Measurements from ENCODE around the gene CLN5.

Gene CLN5

DNA sequence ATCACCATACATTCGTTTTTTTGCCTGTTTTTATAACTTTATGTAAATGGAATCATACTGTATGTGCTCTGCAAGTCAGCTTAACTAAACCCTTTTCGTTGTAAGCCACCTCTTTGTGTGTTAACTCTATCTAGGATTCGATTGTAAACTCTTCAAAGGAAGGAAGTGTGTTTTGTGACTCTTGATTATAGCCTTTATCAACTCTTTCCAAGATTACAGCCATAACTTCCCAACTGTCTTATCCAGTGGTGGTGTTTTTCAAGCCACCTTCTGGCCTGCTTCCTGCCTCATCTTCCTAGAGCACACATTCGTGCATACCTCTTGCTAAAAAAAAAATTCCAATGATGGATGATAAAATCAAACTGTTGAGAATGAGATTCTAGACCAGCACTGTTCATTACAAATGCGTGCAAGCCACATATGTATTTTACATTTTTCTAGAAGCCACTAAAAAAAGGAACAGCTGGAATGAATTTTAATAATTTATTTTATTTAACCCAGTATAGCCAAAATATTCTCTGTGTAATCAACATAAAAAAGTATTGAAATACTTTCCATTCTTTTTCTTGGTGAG is 47.1 kb downstream of the CLN5 start:
- H3K9ac ChIP-seq (ENCODE audit: low read depth, low read length), result no peak overlapping the region
- no peak overlapping the region for H3K27ac ChIP-seq (ENCODE audit: low read depth, low read length)
- 85% methylated on average over 4 of the region's 5 CpGs for WGBS
- no peaks in the 10 kb centered on the region for H3K9me3 ChIP-seq (ENCODE audit: insufficient read depth, low read depth, low read length)
- H3K4me3 ChIP-seq (ENCODE audit: low read length), result no peak overlapping the region
- no peaks in the 10 kb centered on the region for H3K4me1 ChIP-seq (ENCODE audit: insufficient read depth, low read length)
- H3K36me3 ChIP-seq (ENCODE audit: insufficient read depth, low read length), result no peaks in the 10 kb centered on the region
- H3K27me3 ChIP-seq (ENCODE audit: insufficient read depth, low read length), result no peaks in the 10 kb centered on the region

DNA sequence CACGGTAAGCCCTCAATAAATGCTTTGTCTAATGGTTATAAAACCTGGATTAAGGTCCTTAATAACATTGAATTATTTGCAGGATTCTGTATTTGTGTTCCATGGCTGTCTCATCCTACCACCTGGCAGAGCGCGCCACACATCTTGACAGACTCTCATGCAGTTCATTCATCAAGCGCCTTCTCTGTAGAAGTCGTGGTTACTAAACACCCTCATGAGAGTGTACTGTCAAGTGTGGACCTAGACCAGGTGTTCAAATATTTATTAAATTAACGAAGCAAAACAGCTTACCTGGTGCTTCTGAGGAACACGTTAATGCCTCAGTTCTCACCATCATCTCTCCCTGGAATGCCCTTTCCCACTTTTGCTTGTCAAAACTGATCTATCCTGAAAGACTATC is 48.2 kb downstream of the CLN5 start:
- H3K9me3 ChIP-seq (ENCODE audit: insufficient read depth, low read depth, low read length), result no peaks in the 10 kb centered on the region
- 98% methylated on average over 7 of the region's 7 CpGs for WGBS
- no peaks in the 10 kb centered on the region for H3K4me1 ChIP-seq (ENCODE audit: insufficient read depth, low read length)
- H3K9ac ChIP-seq (ENCODE audit: low read depth, low read length), result no peak overlapping the region
- H3K36me3 ChIP-seq (ENCODE audit: insufficient read depth, low read length), result peaks cover 8% of the 10 kb centered on the region
- no peaks in the 10 kb centered on the region for H3K27me3 ChIP-seq (ENCODE audit: insufficient read depth, low read length)
- H3K27ac ChIP-seq (ENCODE audit: low read depth, low read length), result no peak overlapping the region
- H3K4me3 ChIP-seq (ENCODE audit: low read length), result no peak overlapping the region

DNA sequence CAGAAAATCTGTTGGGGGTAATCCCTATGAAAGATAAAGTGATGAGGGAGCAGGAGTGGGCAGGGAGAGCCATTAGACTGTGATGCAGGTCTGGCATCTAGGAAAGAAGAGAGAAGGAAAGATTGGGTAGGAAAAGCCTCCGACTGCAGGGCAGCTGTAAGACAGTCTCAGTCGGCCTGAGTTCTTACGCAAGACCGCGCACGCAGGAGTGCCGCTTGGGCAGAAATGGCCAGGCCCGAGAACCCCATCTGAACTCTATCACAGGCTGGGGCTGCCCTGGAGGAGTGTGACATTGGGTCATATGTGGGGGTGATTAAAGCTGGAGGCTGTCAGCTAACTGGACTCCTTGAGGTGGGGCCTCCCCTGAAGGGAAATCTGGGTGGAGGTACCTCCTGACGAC is 49.0 kb downstream of the CLN5 start:
- H3K9me3 ChIP-seq (ENCODE audit: insufficient read depth, low read depth, low read length), result no peaks in the 10 kb centered on the region
- H3K36me3 ChIP-seq (ENCODE audit: insufficient read depth, low read length), result peaks cover 11% of the 10 kb centered on the region
- no peak overlapping the region for H3K27ac ChIP-seq (ENCODE audit: low read depth, low read length)
- no peaks in the 10 kb centered on the region for H3K4me1 ChIP-seq (ENCODE audit: insufficient read depth, low read length)
- 96% methylated on average over 9 of the region's 9 CpGs for WGBS
- no peaks in the 10 kb centered on the region for H3K27me3 ChIP-seq (ENCODE audit: insufficient read depth, low read length)
- no peak overlapping the region for H3K9ac ChIP-seq (ENCODE audit: low read depth, low read length)
- no peak overlapping the region for H3K4me3 ChIP-seq (ENCODE audit: low read length)

DNA sequence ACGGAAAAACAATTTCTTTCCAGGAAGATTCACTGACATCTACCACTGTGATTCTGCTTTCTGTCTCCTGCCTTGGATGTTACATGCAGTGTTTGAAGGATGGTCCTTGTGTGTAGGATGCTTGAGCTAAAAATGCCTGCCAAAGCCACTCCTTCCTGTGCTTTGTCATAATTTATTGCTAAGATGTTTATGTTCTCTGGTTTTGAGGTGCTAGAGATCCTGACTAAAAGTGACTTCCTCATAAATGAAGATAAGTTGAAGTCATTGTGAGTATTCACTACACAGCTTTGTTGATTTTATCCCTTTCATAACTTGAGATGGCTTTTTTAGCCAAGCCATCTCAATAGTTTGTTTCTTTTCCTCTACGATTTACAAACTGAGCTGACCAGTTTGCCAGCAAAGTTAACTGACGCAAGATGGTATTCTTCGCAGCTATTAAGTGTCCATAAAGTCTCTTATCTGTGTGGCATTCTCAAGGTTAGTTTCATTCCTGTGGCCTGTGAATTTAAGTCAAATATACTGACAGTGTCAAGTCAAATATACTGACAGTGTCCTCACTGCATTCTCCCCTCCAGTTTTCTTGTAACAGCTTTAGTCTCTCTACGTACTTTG is 50.8 kb downstream of the CLN5 start:
- Histone ChIP-seq H3K4me1 (ENCODE audit: insufficient read depth, low read length) (no peaks in the 10 kb centered on the region; the same call in 1 of the 2 replicates), H3K9ac (ENCODE audit: low read depth, low read length) (no peak overlapping the region), H3K27ac (ENCODE audit: low read depth, low read length) (no peak overlapping the region), H3K9me3 (ENCODE audit: insufficient read depth, low read depth, low read length) (peaks cover 3% of the 10 kb centered on the region), H3K36me3 (ENCODE audit: insufficient read depth, low read length) (peaks cover 14% of the 10 kb centered on the region), H3K27me3 (ENCODE audit: insufficient read depth, low read length) (no peaks in the 10 kb centered on the region), H3K4me3 (ENCODE audit: low read length) (no peak overlapping the region)
- WGBS, result 95% methylated on average over 5 of the region's 5 CpGs

DNA sequence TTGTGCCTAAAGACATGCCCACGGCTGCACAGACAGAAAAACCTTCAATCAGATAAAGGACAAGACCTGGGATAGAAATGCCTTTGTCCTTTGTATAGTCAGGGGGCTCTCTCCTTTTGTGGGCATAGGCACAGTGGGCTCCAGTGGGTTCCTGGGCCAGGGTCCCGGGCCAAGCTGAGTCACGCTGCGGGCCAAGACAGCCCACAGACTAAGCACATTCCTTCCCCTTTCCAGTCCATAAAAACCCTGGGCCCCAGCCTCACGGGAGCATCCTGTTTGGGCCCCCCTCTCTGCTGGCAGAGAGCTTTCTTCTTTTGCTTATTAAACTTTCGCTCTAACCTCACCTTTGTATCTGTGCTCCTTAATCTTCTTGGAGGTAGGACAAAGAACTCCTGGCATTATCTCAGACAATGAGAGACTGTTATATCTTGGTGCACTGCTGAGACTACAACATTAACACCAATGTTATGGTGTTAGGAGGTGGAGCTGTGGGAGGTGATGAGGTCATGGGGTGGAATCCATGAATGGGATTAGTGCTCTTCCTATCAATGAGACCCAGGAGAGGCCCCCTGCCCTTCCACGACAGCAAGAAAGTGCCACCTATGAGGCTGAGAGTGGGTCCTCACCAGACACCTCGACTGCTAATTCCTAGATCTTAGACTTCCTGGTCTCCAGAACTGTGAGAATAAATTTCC is 55.9 kb downstream of the CLN5 start:
- Histone ChIP-seq H3K9ac (ENCODE audit: low read depth, low read length) (peak overlapping the region; percentile 24; the same call in 1 of the 2 replicates), H3K27ac (ENCODE audit: low read depth, low read length) (peak overlapping the region; percentile 54), H3K36me3 (ENCODE audit: insufficient read depth, low read length) (peaks cover 24% of the 10 kb centered on the region), H3K27me3 (ENCODE audit: insufficient read depth, low read length) (no peaks in the 10 kb centered on the region), H3K4me3 (ENCODE audit: low read length) (no peak overlapping the region), H3K9me3 (ENCODE audit: insufficient read depth, low read depth, low read length) (peaks cover 3% of the 10 kb centered on the region), H3K4me1 (ENCODE audit: insufficient read depth, low read length) (peaks cover 13% of the 10 kb centered on the region)
- WGBS, result 85% methylated on average over 8 of the region's 8 CpGs

DNA sequence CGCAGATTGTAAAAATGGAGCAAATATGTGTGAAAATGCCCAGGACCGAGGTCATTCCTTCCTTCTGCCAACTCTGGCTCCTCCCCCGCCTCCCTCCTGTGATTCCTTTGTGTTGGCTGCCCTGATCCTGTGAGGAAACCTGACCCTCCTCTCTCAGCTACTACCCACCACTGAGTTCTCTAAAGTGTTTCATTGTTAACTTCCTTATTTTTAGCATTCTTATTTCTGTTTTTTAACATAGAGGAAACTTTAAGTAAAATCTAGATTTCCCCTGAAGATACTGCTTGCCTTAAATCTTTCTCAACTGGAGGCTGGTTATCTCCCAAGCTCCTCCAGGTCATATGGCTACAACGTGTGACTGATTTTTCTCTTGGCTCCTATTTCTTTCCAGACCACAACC is 56.8 kb downstream of the CLN5 start:
- WGBS, result 55% methylated on average over 4 of the region's 4 CpGs
- peak overlapping the region; percentile 38; the same call in 1 of the 2 replicates for H3K27ac ChIP-seq (ENCODE audit: low read depth, low read length)
- H3K36me3 ChIP-seq (ENCODE audit: insufficient read depth, low read length), result peaks cover 30% of the 10 kb centered on the region
- H3K9me3 ChIP-seq (ENCODE audit: insufficient read depth, low read depth, low read length), result peaks cover 3% of the 10 kb centered on the region
- H3K27me3 ChIP-seq (ENCODE audit: insufficient read depth, low read length), result no peaks in the 10 kb centered on the region
- no peak overlapping the region for H3K4me3 ChIP-seq (ENCODE audit: low read length)
- H3K4me1 ChIP-seq (ENCODE audit: insufficient read depth, low read length), result peaks cover 13% of the 10 kb centered on the region
- H3K9ac ChIP-seq (ENCODE audit: low read depth, low read length), result no peak overlapping the region

DNA sequence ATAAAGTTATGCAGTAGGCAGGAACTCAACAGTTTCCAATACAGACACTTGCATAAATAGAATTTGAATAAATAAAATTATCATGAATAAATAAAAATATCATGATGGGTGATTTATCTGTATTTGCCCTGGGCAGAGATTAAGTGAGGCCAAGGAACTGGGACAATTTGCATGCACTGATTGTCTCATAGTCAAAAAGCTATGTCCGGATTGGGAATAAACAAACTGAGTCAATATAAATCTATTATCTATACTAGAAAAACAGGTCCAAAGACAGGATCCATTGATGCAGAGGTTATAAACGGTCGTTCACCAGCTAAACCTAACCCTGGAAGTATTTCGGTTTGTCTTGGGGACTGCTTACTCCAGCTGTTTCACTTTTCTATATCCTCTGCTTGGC is 61.3 kb downstream of the CLN5 start:
- WGBS, result 94% methylated on average over 3 of the region's 4 CpGs
- Histone ChIP-seq H3K9ac (ENCODE audit: low read depth, low read length) (no peak overlapping the region), H3K9me3 (ENCODE audit: insufficient read depth, low read depth, low read length) (no peaks in the 10 kb centered on the region), H3K27ac (ENCODE audit: low read depth, low read length) (no peak overlapping the region), H3K27me3 (ENCODE audit: insufficient read depth, low read length) (no peaks in the 10 kb centered on the region), H3K36me3 (ENCODE audit: insufficient read depth, low read length) (peaks cover 49% of the 10 kb centered on the region), H3K4me1 (ENCODE audit: insufficient read depth, low read length) (peaks cover 12% of the 10 kb centered on the region), H3K4me3 (ENCODE audit: low read length) (no peak overlapping the region)
